Gastroesophageal sphincter (tissue), 4 donors: ENCODE data around the gene DISC1. TPM values are rescaled to one million over a fixed set of nuclear protein-coding genes. Genes with fewer than 3 reads are reported as not detected.

Experiments used
- ATAC-seq: fragments of 150-250 bp; one replicate; pipeline ENCODE4 v1.9.1; 2016; ENCODE audit warnings: mild to moderate bottlenecking, moderate library complexity
- H3K27ac ChIP-seq, 4 donors: fragments of 200-600 bp; sonication (generic) in 3 of 4; 1 replicate in 3 of 4; 2 replicates in 1 of 4; pipeline ENCODE4 v1.5.1; 2016 to 2019
- H3K27me3 ChIP-seq: fragments of 200-600 bp; sonication (generic); one replicate; pipeline ENCODE4 v1.5.1; 2019
- H3K36me3 ChIP-seq, 2 donors: fragments of 200-600 bp; sonication (generic); one replicate each; pipeline ENCODE4 v1.5.1; 2019; ENCODE audit warnings: control low read depth in 1 of 2
- H3K4me1 ChIP-seq, 3 donors: fragments of 200-600 bp; sonication (generic); 1 replicate in 2 of 3; 2 replicates in 1 of 3; pipeline ENCODE4 v1.5.1; 2016 to 2019; ENCODE audit warnings: control low read depth in 2 of 3
- H3K4me3 ChIP-seq, 2 donors: fragments of 200-600 bp; sonication (generic); one replicate each; pipeline ENCODE4 v1.5.1; 2019; ENCODE audit warnings: mild to moderate bottlenecking in 1 of 2, moderate library complexity in 1 of 2
- H3K9me3 ChIP-seq, 3 donors: fragments of 200-600 bp; sonication (generic); one replicate each; pipeline ENCODE4 v1.5.1; 2017 to 2019; ENCODE audit warnings: control low read depth in 2 of 3
- CTCF ChIP-seq, 4 experiments: fragments of 200-600 bp in 2 of 4; fragments of 450-650 bp in 2 of 4; sonication (generic) in 1 of 4; IDR thresholded peaks; one replicate each; pipeline ENCODE4 v1.5.1; 2017 to 2019; ENCODE audit warnings: antibody characterized with exemption in 4 of 4, mild to moderate bottlenecking in 2 of 4, moderate library complexity in 2 of 4
- EP300 ChIP-seq: sonication (generic); formaldehyde crosslinking; IDR thresholded peaks from one replicate; pipeline ENCODE4 v1.6.1; 2017; ENCODE audit warnings: antibody characterized with exemption, mild to moderate bottlenecking
- POLR2A ChIP-seq, 2 donors: fragments of 450-650 bp; IDR thresholded peaks; one replicate each; pipeline ENCODE4 v1.6.1; 2017; ENCODE audit warnings: antibody characterized with exemption in 2 of 2, mild to moderate bottlenecking in 2 of 2, moderate library complexity in 1 of 2
- POLR2AphosphoS5 ChIP-seq: sonication (generic); formaldehyde crosslinking; IDR thresholded peaks from one replicate; pipeline ENCODE4 v1.6.1; 2017; ENCODE audit warnings: antibody characterized with exemption
- WGBS, 2 donors: methylation state at CpG; one replicate each; pipeline ENCODE4 v1.1.5; 2018; ENCODE audit warnings: low coverage in 1 of 2; 5-methylcytosine and 5-hydroxymethylcytosine counted together
- total RNA-seq, 4 donors: library from RNA; depleted of rRNA; stranded (reverse); fragments of >200 nt; gene quantifications; one replicate each; pipeline ENCODE4 v1.1.0, GENCODE V29; 2016

DISC1 gene
- total RNA-seq, 4 donors from 2014 or later: 4.4 to 9.8 (median 6.8) TPM

- ATAC-seq: no peak
- no peaks in the 10 kb centered on the region for H3K9me3 ChIP-seq
- no peaks in the 10 kb centered on the region for H3K27me3 ChIP-seq
- peaks cover 0 to 7% (median 0%) of the 10 kb centered on the region in 3 donors for H3K4me1 ChIP-seq
- no peaks in the 10 kb centered on the region for H3K36me3 ChIP-seq
- no peak overlapping the region for H3K27ac ChIP-seq
- 88 to 97% methylated on average over 4 to 8 of the region's 8 CpGs for WGBS, 2 donors
- H3K4me3 ChIP-seq: no peak overlapping the region
- TF ChIP-seq POLR2AphosphoS5: no peak
These were observed 231.1 kb downstream of the DISC1 start for GRCh38 chr1:231857609-231858135.

GRCh38 chr1:231860221-231861088 is 233.9 kb downstream of the DISC1 start:
- WGBS, 2 donors: 42 to 63% methylated on average over 4 to 5 of the region's 5 CpGs
- peaks cover 0 to 7% (median 0%) of the 10 kb centered on the region in 3 donors for H3K4me1 ChIP-seq
- TF ChIP-seq POLR2AphosphoS5: no peak
- no peak for TF ChIP-seq POLR2A (IDR thresholded peaks at IDR 0.05)
- TF ChIP-seq EP300: no peak
- no peak for TF ChIP-seq CTCF (IDR thresholded peaks at IDR 0.05)
- H3K27ac ChIP-seq: no peak overlapping the region
- no peaks in the 10 kb centered on the region for H3K36me3 ChIP-seq
- no peaks in the 10 kb centered on the region for H3K27me3 ChIP-seq
- H3K9me3 ChIP-seq: no peaks in the 10 kb centered on the region
- ATAC-seq: no peak
- H3K4me3 ChIP-seq: no peak overlapping the region

- Histone ChIP-seq H3K27ac (peak overlapping the region in 1 of 4 donors; percentile 53), H3K36me3 (no peaks in the 10 kb centered on the region), H3K4me1 (peaks cover 0 to 14% (median 4%) of the 10 kb centered on the region in 3 donors), H3K9me3 (no peaks in the 10 kb centered on the region), H3K4me3 (no peak overlapping the region), H3K27me3 (no peaks in the 10 kb centered on the region)
- TF ChIP-seq CTCF (IDR thresholded peaks at IDR 0.05) (no peak), POLR2A (IDR thresholded peaks at IDR 0.05) (no peak), EP300 (no peak), POLR2AphosphoS5 (no peak)
- WGBS, 2 donors: 58 to 63% methylated on average over 7 of the region's 7 CpGs
- ATAC-seq: peak; percentile 44
These were observed 235.2 kb downstream of the DISC1 start for GRCh38 chr1:231861541-231862481.

- no peak overlapping the region for H3K4me3 ChIP-seq
- peaks cover 0 to 22% (median 6%) of the 10 kb centered on the region in 3 donors for H3K4me1 ChIP-seq
- WGBS, 2 donors: 75 to 80% methylated on average over 2 of the region's 2 CpGs
- no peaks in the 10 kb centered on the region for H3K36me3 ChIP-seq
- no peaks in the 10 kb centered on the region for H3K9me3 ChIP-seq
- peak overlapping the region in 1 of 4 donors; percentile 53 for H3K27ac ChIP-seq
- H3K27me3 ChIP-seq: no peaks in the 10 kb centered on the region
- ATAC-seq: peak; percentile 42
- TF ChIP-seq POLR2A (IDR thresholded peaks at IDR 0.05): no peak
- no peak for TF ChIP-seq EP300
- TF ChIP-seq POLR2AphosphoS5: no peak
- TF ChIP-seq CTCF (IDR thresholded peaks at IDR 0.05): no peak
These were observed 236.0 kb downstream of the DISC1 start for GRCh38 chr1:231862611-231863010.

- no peak for TF ChIP-seq POLR2AphosphoS5
- TF ChIP-seq POLR2A (IDR thresholded peaks at IDR 0.05): no peak
- no peak for TF ChIP-seq EP300
- TF ChIP-seq CTCF (IDR thresholded peaks at IDR 0.05): no peak
- 66 to 78% methylated on average over 3 of the region's 3 CpGs for WGBS, 2 donors
- ATAC-seq: no peak
- Histone ChIP-seq H3K27ac (no peak overlapping the region), H3K36me3 (no peaks in the 10 kb centered on the region), H3K27me3 (no peaks in the 10 kb centered on the region), H3K4me3 (no peak overlapping the region), H3K4me1 (peaks cover 0 to 25% (median 6%) of the 10 kb centered on the region in 3 donors), H3K9me3 (no peaks in the 10 kb centered on the region)
These were observed 238.7 kb downstream of the DISC1 start for GRCh38 chr1:231865331-231865730.
